DND-41 (cell line): ENCODE results near the gene NT5DC3.

Experiments
- CTCF ChIP-seq: IDR thresholded peaks from 2 replicates; pipeline ENCODE4 v1.5.1; 2012; ENCODE audit warnings: borderline replicate concordance, low read length, moderate library complexity, mild to moderate bottlenecking; ENCODE audit not compliant: poor library complexity, severe bottlenecking; ENCODE audit errors: extremely low read depth
- EZH2 ChIP-seq: IDR thresholded peaks from 3 replicates; pipeline ENCODE4 v1.6.1; 2012; ENCODE audit warnings: borderline replicate concordance, low read depth, mild to moderate bottlenecking, moderate library complexity, low read length, inconsistent platforms; ENCODE audit not compliant: severe bottlenecking

- TF ChIP-seq CTCF (no peak), EZH2 (no peak)
These were observed 34.6 kb upstream of the NT5DC3 start for GRCh38 chr12:103875666-103876065.
